GM12872 (cell line): ENCODE data around the gene CIAO3.

ENCODE experiments used
- CTCF ChIP-seq: IDR thresholded peaks from 3 replicates; pipeline ENCODE4 v1.5.1; 2011; ENCODE audit warnings: low read depth, mild to moderate bottlenecking, low read length, moderate library complexity; ENCODE audit not compliant: insufficient read depth

Gene CIAO3

GRCh38 chr16:754656-755055 lies 13.9 kb upstream of the CIAO3 start:
- no peak for TF ChIP-seq CTCF

DNA sequence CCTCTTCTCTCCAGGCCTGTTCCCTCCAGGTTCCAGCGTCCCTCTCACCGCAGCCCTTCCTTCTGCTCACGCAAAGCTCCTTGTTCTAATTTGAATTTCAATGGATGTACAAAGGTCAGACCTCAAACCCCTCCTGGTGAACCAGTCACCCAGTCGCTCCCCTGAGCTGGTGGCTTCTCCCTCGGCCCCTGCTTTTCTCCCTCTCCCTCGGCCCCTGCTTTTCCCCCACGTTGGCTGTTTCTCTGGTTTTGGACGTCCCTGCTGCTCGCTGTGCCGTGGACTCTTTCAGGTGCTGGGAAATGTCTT lies 11.2 kb upstream of the CIAO3 start:
- TF ChIP-seq CTCF, result no peak

DNA sequence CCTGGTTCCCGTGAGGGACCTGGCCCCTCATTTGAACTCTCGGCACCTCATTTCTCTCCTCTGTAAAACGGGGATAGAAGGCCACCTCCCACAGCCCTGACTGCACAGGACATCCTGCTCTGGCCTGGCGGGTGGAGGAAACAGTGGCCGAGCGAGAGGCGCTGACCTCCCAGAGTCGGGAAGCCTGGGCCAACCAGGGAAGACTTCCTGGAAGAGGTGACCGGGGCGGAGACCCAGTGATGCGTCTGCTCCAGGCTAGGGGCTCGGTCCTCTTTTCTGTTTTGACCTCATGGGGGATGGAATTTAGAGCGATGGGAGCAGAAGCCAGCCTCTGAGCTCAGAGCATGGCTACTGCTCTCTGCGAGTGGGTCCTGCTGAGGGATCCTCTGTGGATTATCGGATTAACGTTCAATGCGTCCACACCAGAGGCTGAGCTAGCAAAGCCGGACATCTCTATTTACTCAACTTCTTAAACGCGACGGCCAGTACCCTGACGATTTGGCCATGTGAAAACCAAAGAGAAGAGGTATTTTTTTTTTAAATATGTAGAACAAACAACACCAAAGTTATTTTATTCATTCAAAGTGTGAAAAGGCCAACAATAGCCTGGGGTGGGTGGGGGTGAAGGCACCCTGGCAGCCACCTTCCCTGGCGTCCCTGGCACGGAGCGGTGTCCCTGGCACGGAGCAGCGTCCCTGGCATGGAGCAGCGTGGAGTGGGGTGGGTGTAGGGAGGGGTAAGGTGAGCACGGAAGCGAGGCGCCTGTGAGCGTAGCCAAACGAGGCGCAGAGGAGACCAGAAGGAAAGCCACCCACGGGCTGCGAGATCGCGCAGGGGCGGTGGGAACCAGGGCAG lies 10.6 kb upstream of the CIAO3 start:
- TF ChIP-seq CTCF, result no peak

DNA sequence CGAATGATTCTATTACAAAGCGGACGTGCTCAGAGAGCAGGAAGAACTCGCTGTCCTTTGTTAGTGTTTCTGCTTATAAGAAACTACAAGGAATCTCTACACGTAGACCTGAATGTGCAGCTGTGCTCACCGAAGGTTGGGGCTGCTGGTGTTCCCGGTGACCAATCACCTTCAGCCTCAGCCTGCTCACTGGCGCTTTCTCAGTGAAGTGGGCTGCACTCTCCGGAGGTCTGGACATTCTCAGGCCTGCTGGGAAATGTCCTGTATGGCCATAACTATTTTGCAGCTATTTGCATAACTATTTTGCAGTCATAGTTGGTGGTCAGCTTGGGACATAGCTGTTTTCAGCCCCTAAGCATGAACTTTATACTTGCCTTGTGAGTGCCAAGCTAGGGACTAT lies 9.7 kb upstream of the CIAO3 start:
- TF ChIP-seq CTCF, result no peak

DNA sequence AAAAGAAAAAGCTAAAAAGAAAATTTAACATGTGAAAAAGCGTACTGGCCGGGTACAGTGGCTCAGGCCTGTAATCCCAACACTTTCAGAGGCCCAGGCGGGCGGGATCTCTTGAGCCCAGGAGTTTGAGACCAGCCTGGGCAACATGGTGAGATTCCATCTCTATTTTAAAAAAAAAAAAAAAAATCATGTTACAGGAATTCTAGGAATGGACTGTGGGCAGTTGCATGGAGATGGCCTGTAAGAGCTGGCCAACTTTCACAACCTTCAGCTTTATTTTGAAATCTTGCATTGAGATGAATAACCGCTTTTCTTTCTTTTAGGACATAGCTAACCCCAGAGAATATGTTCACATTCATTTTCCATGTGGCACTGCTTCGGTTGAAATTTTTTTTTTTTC lies 8.2 kb upstream of the CIAO3 start:
- no peak for TF ChIP-seq CTCF

DNA sequence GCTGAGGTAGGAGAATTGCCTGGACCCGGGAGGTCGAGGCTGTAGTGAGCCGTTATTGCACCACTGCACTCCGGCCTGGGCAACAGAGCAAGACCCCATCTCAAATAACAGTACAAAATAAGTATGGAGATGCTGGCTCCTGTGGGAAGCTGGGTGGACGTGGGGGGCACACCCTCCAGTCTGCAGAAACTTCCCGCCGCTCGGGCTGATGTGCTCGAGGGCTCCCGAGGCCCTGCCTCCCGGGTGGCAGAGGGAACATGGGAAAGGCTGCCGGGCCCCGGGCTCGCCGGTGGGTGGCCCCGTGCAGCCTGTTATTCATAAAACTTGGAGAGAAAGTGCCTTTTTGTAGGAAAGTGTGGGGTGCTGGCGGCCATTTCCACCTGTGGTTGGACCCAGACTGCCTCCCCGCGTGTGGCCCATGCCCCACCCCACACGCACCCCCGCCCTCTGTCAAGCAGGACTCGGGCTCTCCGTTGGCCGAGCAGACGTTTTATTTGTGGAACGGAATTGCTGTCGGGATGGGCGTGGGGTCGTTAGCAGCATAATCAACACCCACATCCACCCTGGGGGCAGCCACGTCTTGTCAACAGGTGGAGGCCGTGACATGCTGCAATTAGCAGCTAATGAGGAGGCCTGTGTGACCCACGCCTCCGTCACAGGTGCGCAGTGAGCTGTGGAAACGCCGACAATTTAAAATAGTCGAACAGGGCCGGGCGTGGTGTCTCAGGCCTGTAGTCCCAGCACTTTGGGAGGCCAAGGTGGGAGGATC lies 7.4 kb upstream of the CIAO3 start:
- no peak for TF ChIP-seq CTCF

- TF ChIP-seq CTCF, result no peak
Measured at GRCh38 chr16:746637-747036, 5.8 kb upstream of the CIAO3 start.
